LNCaP clone FGC (cell line): ENCODE data around the gene CCL8.

Experiments used
- DNase-seq: peaks from one replicate; pipeline ENCODE4 v3.0.0-alpha.2; 2011; ENCODE audit warnings: low read depth
- H3K4me3 ChIP-seq: 2 replicates; pipeline ENCODE4 v1.5.1; 2011; ENCODE audit warnings: mild to moderate bottlenecking, low read depth, low read length, control low read depth
- CTCF ChIP-seq: IDR thresholded peaks from 2 replicates; pipeline ENCODE4 v1.5.1; 2012; ENCODE audit warnings: mild to moderate bottlenecking; ENCODE audit not compliant: control insufficient read depth, insufficient read depth; ENCODE audit errors: extremely low read depth

CCL8 gene

GRCh38 chr17:34341916-34342315 is 22.7 kb downstream of the CCL8 start:
- DNase-seq = no peak
- TF ChIP-seq CTCF = no peak
- H3K4me3 ChIP-seq = no peak overlapping the region

GRCh38 chr17:34347063-34347462 is 27.8 kb downstream of the CCL8 start:
- no peak for TF ChIP-seq CTCF
- H3K4me3 ChIP-seq = no peak overlapping the region
- no peak for DNase-seq

GRCh38 chr17:34349751-34350150 is 30.5 kb downstream of the CCL8 start:
- H3K4me3 ChIP-seq = no peak overlapping the region
- no peak for DNase-seq
- TF ChIP-seq CTCF = no peak

GRCh38 chr17:34351096-34351495 is 31.9 kb downstream of the CCL8 start:
- DNase-seq = no peak
- no peak overlapping the region for H3K4me3 ChIP-seq
- no peak for TF ChIP-seq CTCF

GRCh38 chr17:34352191-34352590 is 33.0 kb downstream of the CCL8 start:
- no peak overlapping the region for H3K4me3 ChIP-seq
- DNase-seq = no peak
- TF ChIP-seq CTCF = no peak

GRCh38 chr17:34354637-34355036 is 35.4 kb downstream of the CCL8 start:
- TF ChIP-seq CTCF = no peak
- DNase-seq = no peak
- no peak overlapping the region for H3K4me3 ChIP-seq

- H3K4me3 ChIP-seq = no peak within 1 kb of the TSS
- TF ChIP-seq CTCF = no peak
- no peak for DNase-seq
Measured at GRCh38 chr17:34356194-34356593, 37.0 kb downstream of the CCL8 start, which contains the start of gene CCL13. Gene CCL13, plus strand, starts transcription at chr17:34356480. Its CDS starts 47 bp downstream, at chr17:34356527.
